NOMO-1 treated with dmso at 0.1 percent for 144 hours (cell line): ENCODE results near the gene CREM.
A peak's percentile ranks its signal among the peaks of the same experiment; 100 is the strongest.
"Not testable (repeated sequence)": the region's sequence is repeated elsewhere in the genome, so short reads cannot be mapped to it uniquely, and the experiment has no call there.

Experiments used
- DNase-seq: peaks from one replicate; lab custom pipeline; 2025; ENCODE audit not compliant: unreplicated experiment; lab: John Stamatoyannopoulos, UW

Gene CREM

GRCh38 chr10:35192645-35193249 is 66.1 kb downstream of the CREM start:
- DNase-seq: no peak

- no peak for DNase-seq
Observed at GRCh38 chr10:35194471-35194870, 67.8 kb downstream of the CREM start.

- DNase-seq: no peak
Observed at GRCh38 chr10:35194906-35195305, 68.3 kb downstream of the CREM start.

GRCh38 chr10:35195361-35196306 is 69.0 kb downstream of the CREM start:
- DNase-seq: peak; percentile 67

GRCh38 chr10:35200487-35200886 is 73.8 kb downstream of the CREM start:
- DNase-seq: no peak

GRCh38 chr10:35201234-35201633 is 74.6 kb downstream of the CREM start:
- DNase-seq: no peak

GRCh38 chr10:35202050-35202449 is 75.4 kb downstream of the CREM start:
- DNase-seq: no peak

GRCh38 chr10:35203745-35204144 is 77.1 kb downstream of the CREM start:
- DNase-seq: no peak

- no peak for DNase-seq
Observed at GRCh38 chr10:35204650-35205319, 78.1 kb downstream of the CREM start.

GRCh38 chr10:35206274-35206673 is 79.6 kb downstream of the CREM start:
- DNase-seq: no peak

- no peak for DNase-seq
Observed at GRCh38 chr10:35208536-35208935, 81.9 kb downstream of the CREM start.

GRCh38 chr10:35208949-35209613 is 82.4 kb downstream of the CREM start:
- no peak for DNase-seq

GRCh38 chr10:35210961-35211360 is 84.3 kb downstream of the CREM start:
- no peak for DNase-seq

- no peak for DNase-seq
Observed at GRCh38 chr10:35211390-35211789, 84.7 kb downstream of the CREM start.

GRCh38 chr10:35212856-35213255 is 86.2 kb downstream of the CREM start:
- DNase-seq: no peak

GRCh38 chr10:35213699-35214098 is 87.1 kb downstream of the CREM start:
- DNase-seq: no peak

- no peak for DNase-seq
Observed at GRCh38 chr10:35214607-35215020, 88.0 kb downstream of the CREM start.

GRCh38 chr10:35215107-35215506 is 88.5 kb downstream of the CREM start:
- DNase-seq: no peak

GRCh38 chr10:35216303-35216905 is 89.8 kb downstream of the CREM start:
- no peak for DNase-seq

GRCh38 chr10:35216956-35217355 is 90.3 kb downstream of the CREM start:
- DNase-seq: not testable (repeated sequence)

GRCh38 chr10:35217455-35217854 is 90.8 kb downstream of the CREM start:
- DNase-seq: no peak
